ENCODE results near the gene SEPTIN1.

Gene SEPTIN1

DNA sequence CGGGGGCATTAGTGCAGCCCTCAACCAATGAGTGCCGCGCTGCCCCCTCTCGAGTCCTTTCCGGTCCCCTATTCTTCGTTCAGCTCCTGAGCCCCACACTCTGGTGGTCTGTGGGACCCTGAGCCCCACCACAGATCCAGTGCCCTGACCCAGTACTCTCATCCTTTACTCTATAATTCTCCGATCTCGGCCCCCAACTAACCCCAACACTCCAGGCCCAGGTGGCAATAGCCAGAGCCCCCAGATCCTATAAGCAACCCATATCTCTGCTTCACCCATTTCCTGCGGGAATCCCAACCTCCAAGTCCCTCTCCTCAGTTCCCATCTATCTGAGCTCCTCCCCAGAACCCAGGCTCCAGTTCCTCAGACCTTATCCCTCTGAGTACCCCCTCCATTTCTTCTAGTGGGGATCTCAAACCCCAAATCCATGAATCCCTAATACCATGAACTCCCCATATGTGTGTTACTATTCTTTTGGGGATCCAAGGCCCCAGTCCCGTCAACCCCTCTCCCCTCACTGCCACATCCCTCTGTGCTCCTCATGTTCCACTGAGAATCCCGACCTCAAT, 11.0 kb downstream of the SEPTIN1 start (continued):
- TF ChIP-seq, protein P1, sequence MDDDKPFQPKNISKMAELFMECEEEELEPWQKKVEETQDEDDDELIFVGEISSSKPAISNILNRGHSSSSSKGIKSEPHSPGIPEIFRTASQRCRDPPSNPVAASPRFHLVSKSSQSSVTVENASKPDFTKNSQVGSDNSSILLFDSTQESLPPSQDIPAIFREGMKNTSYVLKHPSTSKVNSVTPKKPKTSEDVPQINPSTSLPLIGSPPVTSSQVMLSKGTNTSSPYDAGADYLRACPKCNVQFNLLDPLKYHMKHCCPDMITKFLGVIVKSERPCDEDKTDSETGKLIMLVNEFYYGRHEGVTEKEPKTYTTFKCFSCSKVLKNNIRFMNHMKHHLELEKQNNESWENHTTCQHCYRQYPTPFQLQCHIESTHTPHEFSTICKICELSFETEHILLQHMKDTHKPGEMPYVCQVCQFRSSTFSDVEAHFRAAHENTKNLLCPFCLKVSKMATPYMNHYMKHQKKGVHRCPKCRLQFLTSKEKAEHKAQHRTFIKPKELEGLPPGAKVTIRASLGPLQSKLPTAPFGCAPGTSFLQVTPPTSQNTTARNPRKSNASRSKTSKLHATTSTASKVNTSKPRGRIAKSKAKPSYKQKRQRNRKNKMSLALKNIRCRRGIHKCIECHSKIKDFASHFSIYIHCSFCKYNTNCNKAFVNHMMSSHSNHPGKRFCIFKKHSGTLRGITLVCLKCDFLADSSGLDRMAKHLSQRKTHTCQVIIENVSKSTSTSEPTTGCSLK (tag by site-specific recombination; IDR thresholded peaks at IDR 0.05) = no peak
- TF ChIP-seq ZNF184 (tag by site-specific recombination; IDR thresholded peaks at IDR 0.05) (no peak), ZNF292 (tag by site-specific recombination; IDR thresholded peaks at IDR 0.05; ENCODE audit: borderline replicate concordance, low read depth) (peak; percentile 37; the same call in 1 of the 2 replicates), ZBTB17 (tag by site-specific recombination; IDR thresholded peaks at IDR 0.05) (peak; percentile 83), ZSCAN23 (tag by site-specific recombination; IDR thresholded peaks at IDR 0.05) (0 out of 2 replicates have a peak, but pooled peaks have one; percentile 54), MZF1 (tag by site-specific recombination; IDR thresholded peaks at IDR 0.05; ENCODE audit: borderline replicate concordance) (no peak), ZNF354C (tag by site-specific recombination; IDR thresholded peaks at IDR 0.05; ENCODE audit: borderline replicate concordance, low read depth) (no peak), TCF7L2 (IDR thresholded peaks at IDR 0.05; ENCODE audit: borderline replicate concordance, low read depth, low read length) (no peak), ZNF416 (tag by site-specific recombination; IDR thresholded peaks at IDR 0.05) (no peak), ZBTB8A (tag by site-specific recombination; IDR thresholded peaks at IDR 0.05) (peak; percentile 30; the same call in 1 of the 2 replicates), ZNF10 (tag by site-specific recombination; IDR thresholded peaks at IDR 0.05) (no peak), ZNF302 (tag by site-specific recombination; IDR thresholded peaks at IDR 0.05; ENCODE audit: low read depth) (no peak), ZNF202 (tag by site-specific recombination; IDR thresholded peaks at IDR 0.05; ENCODE audit: borderline replicate concordance) (no peak), ZNF155 (tag by site-specific recombination; IDR thresholded peaks at IDR 0.05) (no peak), KLF7 (tag by site-specific recombination; IDR thresholded peaks at IDR 0.05; ENCODE audit: borderline replicate concordance) (no peak; the same call in 1 of the 2 replicates), ZNF16 (tag by site-specific recombination; IDR thresholded peaks at IDR 0.05; ENCODE audit: low read depth) (no peak), ZNF501 (tag by site-specific recombination; IDR thresholded peaks at IDR 0.05) (no peak), ZNF341 (tag by site-specific recombination; IDR thresholded peaks at IDR 0.05; ENCODE audit: low read depth) (no peak; the same call in 1 of the 2 replicates), PRDM1 (tag by site-specific recombination; IDR thresholded peaks at IDR 0.05) (no peak), ZNF785 (tag by site-specific recombination; IDR thresholded peaks at IDR 0.05) (no peak), ZNF768 (tag by site-specific recombination; IDR thresholded peaks at IDR 0.05) (no peak), KLF9 (tag by site-specific recombination; IDR thresholded peaks at IDR 0.05; ENCODE audit: low read depth) (peak; percentile 64; the same call in 1 of the 2 replicates), ZBTB20 (tag by site-specific recombination; IDR thresholded peaks at IDR 0.05) (peak; percentile 51; the same call in 1 of the 2 replicates), ZNF654 (tag by site-specific recombination; IDR thresholded peaks at IDR 0.05; ENCODE audit: low read depth) (no peak; the same call in 1 of the 2 replicates), ZNF335 (tag by site-specific recombination; conservative IDR thresholded peaks at IDR 0.05) (peak; percentile 57)
- TF ChIP-seq, protein P2, sequence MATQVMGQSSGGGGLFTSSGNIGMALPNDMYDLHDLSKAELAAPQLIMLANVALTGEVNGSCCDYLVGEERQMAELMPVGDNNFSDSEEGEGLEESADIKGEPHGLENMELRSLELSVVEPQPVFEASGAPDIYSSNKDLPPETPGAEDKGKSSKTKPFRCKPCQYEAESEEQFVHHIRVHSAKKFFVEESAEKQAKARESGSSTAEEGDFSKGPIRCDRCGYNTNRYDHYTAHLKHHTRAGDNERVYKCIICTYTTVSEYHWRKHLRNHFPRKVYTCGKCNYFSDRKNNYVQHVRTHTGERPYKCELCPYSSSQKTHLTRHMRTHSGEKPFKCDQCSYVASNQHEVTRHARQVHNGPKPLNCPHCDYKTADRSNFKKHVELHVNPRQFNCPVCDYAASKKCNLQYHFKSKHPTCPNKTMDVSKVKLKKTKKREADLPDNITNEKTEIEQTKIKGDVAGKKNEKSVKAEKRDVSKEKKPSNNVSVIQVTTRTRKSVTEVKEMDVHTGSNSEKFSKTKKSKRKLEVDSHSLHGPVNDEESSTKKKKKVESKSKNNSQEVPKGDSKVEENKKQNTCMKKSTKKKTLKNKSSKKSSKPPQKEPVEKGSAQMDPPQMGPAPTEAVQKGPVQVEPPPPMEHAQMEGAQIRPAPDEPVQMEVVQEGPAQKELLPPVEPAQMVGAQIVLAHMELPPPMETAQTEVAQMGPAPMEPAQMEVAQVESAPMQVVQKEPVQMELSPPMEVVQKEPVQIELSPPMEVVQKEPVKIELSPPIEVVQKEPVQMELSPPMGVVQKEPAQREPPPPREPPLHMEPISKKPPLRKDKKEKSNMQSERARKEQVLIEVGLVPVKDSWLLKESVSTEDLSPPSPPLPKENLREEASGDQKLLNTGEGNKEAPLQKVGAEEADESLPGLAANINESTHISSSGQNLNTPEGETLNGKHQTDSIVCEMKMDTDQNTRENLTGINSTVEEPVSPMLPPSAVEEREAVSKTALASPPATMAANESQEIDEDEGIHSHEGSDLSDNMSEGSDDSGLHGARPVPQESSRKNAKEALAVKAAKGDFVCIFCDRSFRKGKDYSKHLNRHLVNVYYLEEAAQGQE (tag by site-specific recombination; IDR thresholded peaks at IDR 0.05) = no peak; the same call in 1 of the 2 replicates
- TF ChIP-seq, protein P3, sequence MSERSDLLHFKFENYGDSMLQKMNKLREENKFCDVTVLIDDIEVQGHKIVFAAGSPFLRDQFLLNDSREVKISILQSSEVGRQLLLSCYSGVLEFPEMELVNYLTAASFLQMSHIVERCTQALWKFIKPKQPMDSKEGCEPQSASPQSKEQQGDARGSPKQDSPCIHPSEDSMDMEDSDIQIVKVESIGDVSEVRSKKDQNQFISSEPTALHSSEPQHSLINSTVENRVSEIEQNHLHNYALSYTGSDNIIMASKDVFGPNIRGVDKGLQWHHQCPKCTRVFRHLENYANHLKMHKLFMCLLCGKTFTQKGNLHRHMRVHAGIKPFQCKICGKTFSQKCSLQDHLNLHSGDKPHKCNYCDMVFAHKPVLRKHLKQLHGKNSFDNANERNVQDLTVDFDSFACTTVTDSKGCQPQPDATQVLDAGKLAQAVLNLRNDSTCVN (tag by site-specific recombination; optimal IDR thresholded peaks at IDR 0.05) = no peak
- TF ChIP-seq, protein P4, sequence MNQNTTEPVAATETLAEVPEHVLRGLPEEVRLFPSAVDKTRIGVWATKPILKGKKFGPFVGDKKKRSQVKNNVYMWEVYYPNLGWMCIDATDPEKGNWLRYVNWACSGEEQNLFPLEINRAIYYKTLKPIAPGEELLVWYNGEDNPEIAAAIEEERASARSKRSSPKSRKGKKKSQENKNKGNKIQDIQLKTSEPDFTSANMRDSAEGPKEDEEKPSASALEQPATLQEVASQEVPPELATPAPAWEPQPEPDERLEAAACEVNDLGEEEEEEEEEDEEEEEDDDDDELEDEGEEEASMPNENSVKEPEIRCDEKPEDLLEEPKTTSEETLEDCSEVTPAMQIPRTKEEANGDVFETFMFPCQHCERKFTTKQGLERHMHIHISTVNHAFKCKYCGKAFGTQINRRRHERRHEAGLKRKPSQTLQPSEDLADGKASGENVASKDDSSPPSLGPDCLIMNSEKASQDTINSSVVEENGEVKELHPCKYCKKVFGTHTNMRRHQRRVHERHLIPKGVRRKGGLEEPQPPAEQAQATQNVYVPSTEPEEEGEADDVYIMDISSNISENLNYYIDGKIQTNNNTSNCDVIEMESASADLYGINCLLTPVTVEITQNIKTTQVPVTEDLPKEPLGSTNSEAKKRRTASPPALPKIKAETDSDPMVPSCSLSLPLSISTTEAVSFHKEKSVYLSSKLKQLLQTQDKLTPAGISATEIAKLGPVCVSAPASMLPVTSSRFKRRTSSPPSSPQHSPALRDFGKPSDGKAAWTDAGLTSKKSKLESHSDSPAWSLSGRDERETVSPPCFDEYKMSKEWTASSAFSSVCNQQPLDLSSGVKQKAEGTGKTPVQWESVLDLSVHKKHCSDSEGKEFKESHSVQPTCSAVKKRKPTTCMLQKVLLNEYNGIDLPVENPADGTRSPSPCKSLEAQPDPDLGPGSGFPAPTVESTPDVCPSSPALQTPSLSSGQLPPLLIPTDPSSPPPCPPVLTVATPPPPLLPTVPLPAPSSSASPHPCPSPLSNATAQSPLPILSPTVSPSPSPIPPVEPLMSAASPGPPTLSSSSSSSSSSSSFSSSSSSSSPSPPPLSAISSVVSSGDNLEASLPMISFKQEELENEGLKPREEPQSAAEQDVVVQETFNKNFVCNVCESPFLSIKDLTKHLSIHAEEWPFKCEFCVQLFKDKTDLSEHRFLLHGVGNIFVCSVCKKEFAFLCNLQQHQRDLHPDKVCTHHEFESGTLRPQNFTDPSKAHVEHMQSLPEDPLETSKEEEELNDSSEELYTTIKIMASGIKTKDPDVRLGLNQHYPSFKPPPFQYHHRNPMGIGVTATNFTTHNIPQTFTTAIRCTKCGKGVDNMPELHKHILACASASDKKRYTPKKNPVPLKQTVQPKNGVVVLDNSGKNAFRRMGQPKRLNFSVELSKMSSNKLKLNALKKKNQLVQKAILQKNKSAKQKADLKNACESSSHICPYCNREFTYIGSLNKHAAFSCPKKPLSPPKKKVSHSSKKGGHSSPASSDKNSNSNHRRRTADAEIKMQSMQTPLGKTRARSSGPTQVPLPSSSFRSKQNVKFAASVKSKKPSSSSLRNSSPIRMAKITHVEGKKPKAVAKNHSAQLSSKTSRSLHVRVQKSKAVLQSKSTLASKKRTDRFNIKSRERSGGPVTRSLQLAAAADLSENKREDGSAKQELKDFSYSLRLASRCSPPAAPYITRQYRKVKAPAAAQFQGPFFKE (tag by site-specific recombination; IDR thresholded peaks at IDR 0.05; ENCODE audit: borderline replicate concordance) = no peak

Data from HEK293 (cell line).